ENCODE data around the gene L1CAM.

The L1CAM gene

GRCh38 chrX:153922932-153923857 is 37.2 kb upstream of the L1CAM start:
- DNase-seq = peak; percentile 45

- DNase-seq = peak; percentile 49
Measured at GRCh38 chrX:153921511-153922446, 35.8 kb upstream of the L1CAM start.

GRCh38 chrX:153921070-153921469 is 35.1 kb upstream of the L1CAM start:
- no peak for DNase-seq

- no peak for DNase-seq
Measured at GRCh38 chrX:153920546-153920945, 34.6 kb upstream of the L1CAM start.

GRCh38 chrX:153919281-153919680 is 33.3 kb upstream of the L1CAM start:
- no peak for DNase-seq

- DNase-seq = no peak
Measured at GRCh38 chrX:153917869-153918268, 31.9 kb upstream of the L1CAM start.

GRCh38 chrX:153913701-153914100 is 27.7 kb upstream of the L1CAM start:
- no peak for DNase-seq

- no peak for DNase-seq
Measured at GRCh38 chrX:153913211-153913610, 27.2 kb upstream of the L1CAM start.

- DNase-seq = no peak
Measured at GRCh38 chrX:153911798-153912197, 25.8 kb upstream of the L1CAM start.

- no peak for DNase-seq
Measured at GRCh38 chrX:153910446-153910845, 24.5 kb upstream of the L1CAM start.

GRCh38 chrX:153909980-153910360 is 24.0 kb upstream of the L1CAM start:
- DNase-seq = no peak

- DNase-seq = no peak
Measured at GRCh38 chrX:153909024-153909979, 23.3 kb upstream of the L1CAM start.

- no peak for DNase-seq
Measured at GRCh38 chrX:153908219-153908860, 22.4 kb upstream of the L1CAM start.

- no peak for DNase-seq
Measured at GRCh38 chrX:153907456-153907855, 21.5 kb upstream of the L1CAM start.

GRCh38 chrX:153906126-153906917 is 20.3 kb upstream of the L1CAM start:
- DNase-seq = no peak

- DNase-seq = no peak
Measured at GRCh38 chrX:153905481-153906095, 19.6 kb upstream of the L1CAM start.

- DNase-seq = no peak
Measured at GRCh38 chrX:153903991-153904957, 18.3 kb upstream of the L1CAM start, which contains the start of gene AVPR2. TSS of gene AVPR2 (plus strand) at chrX:153904673. CDS start at chrX:153905146, 473 bp downstream.

GRCh38 chrX:153903238-153903980 is 17.4 kb upstream of the L1CAM start:
- no peak for DNase-seq

Data from activated CD4-positive, alpha-beta T cell treated with anti-CD3 and anti-CD28 coated beads, Interleukin-2, Interleukin-6, amounts not matched to agents 100 ng/mL and 50 ng/mL, durations not matched to agents 16 hours and 8 hours (primary cell).